Measurements from ENCODE around the gene PNLIPRP1. TPM values are rescaled to one million over a fixed set of nuclear protein-coding genes. Genes with fewer than 3 reads are reported as not detected.

The PNLIPRP1 gene
- total RNA-seq, 3 donors from 2014 or later (not counting 1 experiment from before 2014, with no cell fraction given), result not detected

DNA sequence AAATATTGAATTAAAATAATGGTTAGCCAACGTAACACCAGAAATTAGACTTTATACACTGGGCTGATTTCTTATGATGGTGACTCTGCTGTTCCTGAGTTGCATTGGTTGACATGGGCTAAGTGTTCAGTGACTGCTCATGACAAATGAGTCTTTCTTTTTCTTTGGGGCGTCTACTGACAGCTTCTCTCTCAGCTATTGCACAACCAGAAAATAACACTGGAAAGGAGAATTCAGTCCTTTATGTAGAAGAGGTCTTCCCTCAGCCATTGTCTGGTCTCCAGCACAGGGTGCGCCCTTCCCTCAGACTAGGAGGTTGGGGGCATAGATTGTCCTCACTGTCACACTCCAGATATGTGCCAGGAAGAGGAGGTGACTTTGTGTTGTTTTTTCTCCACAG lies 23.4 kb upstream of the PNLIPRP1 start:
- H3K27me3 ChIP-seq (ENCODE audit: control insufficient read depth, insufficient read depth, low read length), result no peaks in the 10 kb centered on the region
- H3K4me3 ChIP-seq (ENCODE audit: low read length), result no peak overlapping the region
- TF ChIP-seq, protein P1, sequence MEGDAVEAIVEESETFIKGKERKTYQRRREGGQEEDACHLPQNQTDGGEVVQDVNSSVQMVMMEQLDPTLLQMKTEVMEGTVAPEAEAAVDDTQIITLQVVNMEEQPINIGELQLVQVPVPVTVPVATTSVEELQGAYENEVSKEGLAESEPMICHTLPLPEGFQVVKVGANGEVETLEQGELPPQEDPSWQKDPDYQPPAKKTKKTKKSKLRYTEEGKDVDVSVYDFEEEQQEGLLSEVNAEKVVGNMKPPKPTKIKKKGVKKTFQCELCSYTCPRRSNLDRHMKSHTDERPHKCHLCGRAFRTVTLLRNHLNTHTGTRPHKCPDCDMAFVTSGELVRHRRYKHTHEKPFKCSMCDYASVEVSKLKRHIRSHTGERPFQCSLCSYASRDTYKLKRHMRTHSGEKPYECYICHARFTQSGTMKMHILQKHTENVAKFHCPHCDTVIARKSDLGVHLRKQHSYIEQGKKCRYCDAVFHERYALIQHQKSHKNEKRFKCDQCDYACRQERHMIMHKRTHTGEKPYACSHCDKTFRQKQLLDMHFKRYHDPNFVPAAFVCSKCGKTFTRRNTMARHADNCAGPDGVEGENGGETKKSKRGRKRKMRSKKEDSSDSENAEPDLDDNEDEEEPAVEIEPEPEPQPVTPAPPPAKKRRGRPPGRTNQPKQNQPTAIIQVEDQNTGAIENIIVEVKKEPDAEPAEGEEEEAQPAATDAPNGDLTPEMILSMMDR (IDR thresholded peaks at IDR 0.05), result no peak
- intact Hi-C loops (cut with micrococcal nuclease), result no loop called here
- H3K36me3 ChIP-seq (ENCODE audit: control insufficient read depth, insufficient read depth, low read length), result no peaks in the 10 kb centered on the region
- Mint-ChIP-seq H3K9me3 (peaks cover 5 to 6% of the 10 kb centered on the region in 2 donors), H3K4me3 (no peak overlapping the region), H3K27ac (no peak overlapping the region), H3K36me3 (peaks cover 5% of the 10 kb centered on the region), H3K27me3 (ENCODE audit: low read depth in 2 of 2) (peaks cover 0 to 2% of the 10 kb centered on the region in 2 donors), H3K4me1 (no peaks in the 10 kb centered on the region)
- no peaks in the 10 kb centered on the region for H3K9me3 ChIP-seq (ENCODE audit: control insufficient read depth, insufficient read depth, low read length)
- ATAC-seq (no peak), DNase-seq (no peak)
- 100% methylated on average over 2 of the region's 3 CpGs for WGBS (ENCODE audit: insufficient coverage)
- H3K27ac ChIP-seq (ENCODE audit: low read length), result no peak overlapping the region
- no peaks in the 10 kb centered on the region for H3K4me1 ChIP-seq (ENCODE audit: control insufficient read depth, insufficient read depth, low read length)

DNA sequence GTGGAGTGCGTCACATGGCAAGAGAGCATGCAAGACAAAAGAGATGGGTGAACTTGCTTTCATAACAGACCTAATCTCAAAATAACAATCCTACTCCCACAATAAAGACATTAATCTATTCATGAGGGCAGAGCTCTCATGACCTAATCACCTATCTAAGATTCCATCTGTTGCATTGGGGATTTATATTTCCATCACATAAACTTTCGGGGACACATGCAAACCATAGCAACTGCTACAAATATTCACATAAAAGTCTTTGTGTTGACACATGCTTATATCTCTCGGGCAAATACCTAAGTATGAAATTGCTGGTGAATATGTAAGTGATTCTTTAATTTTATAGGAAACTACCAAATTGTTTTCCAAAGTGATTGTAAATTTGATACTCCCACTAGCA lies 16.0 kb upstream of the PNLIPRP1 start:
- Histone ChIP-seq H3K4me1 (ENCODE audit: control insufficient read depth, insufficient read depth, low read length) (no peaks in the 10 kb centered on the region), H3K4me3 (ENCODE audit: low read length) (no peak overlapping the region), H3K9me3 (ENCODE audit: control insufficient read depth, insufficient read depth, low read length) (no peaks in the 10 kb centered on the region), H3K36me3 (ENCODE audit: control insufficient read depth, insufficient read depth, low read length) (no peaks in the 10 kb centered on the region), H3K27me3 (ENCODE audit: control insufficient read depth, insufficient read depth, low read length) (no peaks in the 10 kb centered on the region), H3K27ac (ENCODE audit: low read length) (no peak overlapping the region)
- Mint-ChIP-seq H3K27ac (no peak overlapping the region), H3K4me3 (no peak overlapping the region), H3K36me3 (no peaks in the 10 kb centered on the region), H3K27me3 (ENCODE audit: low read depth in 2 of 2) (no peaks in the 10 kb centered on the region), H3K4me1 (no peaks in the 10 kb centered on the region), H3K9me3 (peaks cover 0 to 8% of the 10 kb centered on the region in 2 donors)
- DNase-seq (no peak), ATAC-seq (no peak)
- TF ChIP-seq, protein P1 (IDR thresholded peaks at IDR 0.05), result no peak
- intact Hi-C loops (cut with micrococcal nuclease), result no loop called here
- 83% methylated on average over 2 of the region's 3 CpGs for WGBS (ENCODE audit: insufficient coverage)

DNA sequence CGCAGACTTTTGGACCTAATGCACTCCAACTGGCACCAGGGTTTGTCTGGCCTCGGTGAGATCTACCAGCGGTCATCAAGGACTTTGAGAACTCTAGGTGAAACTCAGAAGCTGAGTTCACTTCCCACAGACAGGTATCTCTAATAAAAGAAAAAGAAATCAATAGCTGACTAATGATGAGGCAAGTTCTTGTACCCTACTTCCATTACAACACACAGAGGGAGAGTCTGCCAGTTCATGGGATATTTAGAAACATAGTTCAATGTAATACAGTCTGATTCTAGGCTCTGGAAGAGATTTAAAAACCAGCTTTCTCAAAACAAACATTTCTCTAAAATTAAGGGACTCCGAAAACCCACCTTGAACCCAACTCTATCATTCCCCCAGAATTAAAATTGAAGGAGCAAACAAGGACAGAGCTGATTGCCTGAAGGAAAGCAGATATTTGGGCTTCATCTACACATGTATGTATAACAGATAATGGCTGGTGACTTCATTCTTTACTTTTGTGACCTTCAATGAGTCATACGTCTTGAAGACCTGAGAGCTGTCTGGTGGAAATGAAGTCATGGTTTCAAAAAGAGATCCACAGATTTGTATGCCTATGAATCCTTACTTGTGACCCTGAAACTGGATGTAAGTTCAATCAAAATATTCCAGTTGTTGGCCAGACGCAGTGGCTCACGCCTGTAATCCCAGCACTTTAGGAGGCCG lies 2.7 kb upstream of the PNLIPRP1 start:
- no peaks in the 10 kb centered on the region for H3K36me3 ChIP-seq (ENCODE audit: control insufficient read depth, insufficient read depth, low read length)
- 87% methylated on average over 8 of the region's 8 CpGs for WGBS (ENCODE audit: insufficient coverage)
- H3K27ac ChIP-seq (ENCODE audit: low read length), result no peak overlapping the region

More for the DNA sequence above, 2.7 kb upstream of the PNLIPRP1 start:
- H3K27me3 ChIP-seq (ENCODE audit: control insufficient read depth, insufficient read depth, low read length), result no peaks in the 10 kb centered on the region
- H3K4me3 ChIP-seq (ENCODE audit: low read length), result no peak overlapping the region
- H3K9me3 ChIP-seq (ENCODE audit: control insufficient read depth, insufficient read depth, low read length), result no peaks in the 10 kb centered on the region
- Mint-ChIP-seq H3K4me1 (no peaks in the 10 kb centered on the region), H3K9me3 (peaks cover 5 to 6% of the 10 kb centered on the region in 2 donors), H3K4me3 (no peak overlapping the region), H3K36me3 (no peaks in the 10 kb centered on the region), H3K27ac (no peak overlapping the region), H3K27me3 (ENCODE audit: low read depth in 2 of 2) (peaks cover 0 to 3% of the 10 kb centered on the region in 2 donors)
- no peaks in the 10 kb centered on the region for H3K4me1 ChIP-seq (ENCODE audit: control insufficient read depth, insufficient read depth, low read length)
- DNase-seq (no peak), ATAC-seq (no peak)
- intact Hi-C loops (cut with micrococcal nuclease), result no loop called here
- TF ChIP-seq, protein P1 (IDR thresholded peaks at IDR 0.05), result no peak

Data from natural killer cell (primary cell).